Measurements from ENCODE around the gene CFAP61. TPM values are rescaled to one million over a fixed set of nuclear protein-coding genes. Genes with fewer than 3 reads are reported as not detected.

CFAP61 gene
- polyA plus RNA-seq, 4 donors: 2.6 to 4.0 (median 3.3) TPM

- DNase-seq (ENCODE audit: low read depth in 4 of 4, low spot score in 3 of 4): no peak
Measured at GRCh38 chr20:20259533-20259932, 207.2 kb downstream of the CFAP61 start.

- no peak for DNase-seq (ENCODE audit: low read depth in 4 of 4, low spot score in 3 of 4)
Measured at GRCh38 chr20:20261159-20261558, 208.8 kb downstream of the CFAP61 start.

GRCh38 chr20:20265210-20265609, 212.9 kb downstream of the CFAP61 start:
- DNase-seq (ENCODE audit: low read depth in 4 of 4, low spot score in 3 of 4): no peak

GRCh38 chr20:20266552-20266951, 214.2 kb downstream of the CFAP61 start:
- no peak for DNase-seq (ENCODE audit: low read depth in 4 of 4, low spot score in 3 of 4)

GRCh38 chr20:20267685-20268370, 215.5 kb downstream of the CFAP61 start:
- DNase-seq (ENCODE audit: low read depth in 4 of 4, low spot score in 3 of 4): no peak

- no peak for DNase-seq (ENCODE audit: low read depth in 4 of 4, low spot score in 3 of 4)
Measured at GRCh38 chr20:20271271-20271670, 218.9 kb downstream of the CFAP61 start.

GRCh38 chr20:20272686-20273085, 220.4 kb downstream of the CFAP61 start:
- DNase-seq (ENCODE audit: low read depth in 4 of 4, low spot score in 3 of 4): no peak

GRCh38 chr20:20273286-20273685, 221.0 kb downstream of the CFAP61 start:
- DNase-seq (ENCODE audit: low read depth in 4 of 4, low spot score in 3 of 4): no peak

- DNase-seq (ENCODE audit: low read depth in 4 of 4, low spot score in 3 of 4): no peak
Measured at GRCh38 chr20:20274821-20275220, 222.5 kb downstream of the CFAP61 start.

- no peak for DNase-seq (ENCODE audit: low read depth in 4 of 4, low spot score in 3 of 4)
Measured at GRCh38 chr20:20275636-20276035, 223.3 kb downstream of the CFAP61 start.

GRCh38 chr20:20276811-20277530, 224.6 kb downstream of the CFAP61 start:
- DNase-seq (ENCODE audit: low read depth in 4 of 4, low spot score in 3 of 4): no peak

- no peak for DNase-seq (ENCODE audit: low read depth in 4 of 4, low spot score in 3 of 4)
Measured at GRCh38 chr20:20277894-20278335, 225.6 kb downstream of the CFAP61 start.

- DNase-seq (ENCODE audit: low read depth in 4 of 4, low spot score in 3 of 4): no peak
Measured at GRCh38 chr20:20286061-20286460, 233.7 kb downstream of the CFAP61 start.

- DNase-seq (ENCODE audit: low read depth in 4 of 4, low spot score in 3 of 4): no peak
Measured at GRCh38 chr20:20289331-20289730, 237.0 kb downstream of the CFAP61 start.

GRCh38 chr20:20292472-20292871, 240.1 kb downstream of the CFAP61 start:
- DNase-seq (ENCODE audit: low read depth in 4 of 4, low spot score in 3 of 4): no peak

GRCh38 chr20:20293141-20293540, 240.8 kb downstream of the CFAP61 start:
- DNase-seq (ENCODE audit: low read depth in 4 of 4, low spot score in 3 of 4): no peak

GRCh38 chr20:20293691-20294385, 241.5 kb downstream of the CFAP61 start:
- DNase-seq (ENCODE audit: low read depth in 4 of 4, low spot score in 3 of 4): no peak

GRCh38 chr20:20295621-20296498, 243.5 kb downstream of the CFAP61 start:
- no peak for DNase-seq (ENCODE audit: low read depth in 4 of 4, low spot score in 3 of 4)

GRCh38 chr20:20297181-20297580, 244.8 kb downstream of the CFAP61 start:
- no peak for DNase-seq (ENCODE audit: low read depth in 4 of 4, low spot score in 3 of 4)

- no peak for DNase-seq (ENCODE audit: low read depth in 4 of 4, low spot score in 3 of 4)
Measured at GRCh38 chr20:20297752-20298151, 245.4 kb downstream of the CFAP61 start.

GRCh38 chr20:20299904-20300303, 247.6 kb downstream of the CFAP61 start:
- DNase-seq (ENCODE audit: low read depth in 4 of 4, low spot score in 3 of 4): no peak

Data from right renal pelvis (tissue), 4 donors.